Epithelial cell of esophagus (primary cell): ENCODE measurements around the gene XRCC6.
"Not testable (repeated sequence)": the region's sequence is repeated elsewhere in the genome, so short reads cannot be mapped to it uniquely, and the experiment has no call there.

Experiments
- DNase-seq: peaks from one replicate; pipeline ENCODE4 v3.0.0; 2010; ENCODE audit warnings: low read depth
- H3K4me3 ChIP-seq: 2 replicates; pipeline ENCODE4 v1.5.1; 2011; ENCODE audit warnings: mild to moderate bottlenecking, low read length, control low read depth
- CTCF ChIP-seq: IDR thresholded peaks from 2 replicates; pipeline ENCODE4 v1.5.1; 2011; ENCODE audit warnings: low read depth, mild to moderate bottlenecking, low read length, control low read depth, inconsistent platforms; ENCODE audit not compliant: insufficient read depth; ENCODE audit errors: missing control alignments

Gene XRCC6

DNA sequence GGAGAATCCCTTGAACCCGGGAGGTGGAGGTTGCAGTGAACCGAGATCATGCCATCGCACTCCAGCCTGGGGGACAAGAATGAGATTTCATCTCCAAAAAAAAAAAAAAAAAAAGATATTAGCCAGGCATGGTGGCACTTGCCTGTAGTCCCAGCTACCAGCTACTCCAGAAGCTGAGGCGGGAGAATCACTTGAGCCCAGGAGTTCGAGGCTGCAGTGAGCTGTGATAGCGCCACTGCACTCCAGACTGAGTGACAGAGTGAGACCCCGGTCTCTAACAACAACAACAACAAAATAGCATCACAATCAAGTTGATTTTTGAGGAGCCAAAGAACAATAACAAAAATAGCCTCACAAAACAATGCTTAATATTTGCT lies 33.8 kb upstream of the XRCC6 start:
- no peak for DNase-seq
- no peak overlapping the region for H3K4me3 ChIP-seq

GRCh38 chr22:41589391-41590241 lies 31.5 kb upstream of the XRCC6 start, which contains the start of gene PMM1:
TSS of gene PMM1 (minus strand) at chr22:41589840. CDS start at chr22:41589805, 35 bp downstream.
- peak; percentile 100 for DNase-seq
- peak within 1 kb of the TSS; percentile 87 for H3K4me3 ChIP-seq
- TF ChIP-seq CTCF, result no peak

More for the DNA sequence above, 33.8 kb upstream of the XRCC6 start:
- no peak for TF ChIP-seq CTCF

- not testable (repeated sequence) for H3K4me3 ChIP-seq, DNase-seq
These were observed 27.6 kb upstream of the XRCC6 start for GRCh38 chr22:41593336-41593960.

DNA sequence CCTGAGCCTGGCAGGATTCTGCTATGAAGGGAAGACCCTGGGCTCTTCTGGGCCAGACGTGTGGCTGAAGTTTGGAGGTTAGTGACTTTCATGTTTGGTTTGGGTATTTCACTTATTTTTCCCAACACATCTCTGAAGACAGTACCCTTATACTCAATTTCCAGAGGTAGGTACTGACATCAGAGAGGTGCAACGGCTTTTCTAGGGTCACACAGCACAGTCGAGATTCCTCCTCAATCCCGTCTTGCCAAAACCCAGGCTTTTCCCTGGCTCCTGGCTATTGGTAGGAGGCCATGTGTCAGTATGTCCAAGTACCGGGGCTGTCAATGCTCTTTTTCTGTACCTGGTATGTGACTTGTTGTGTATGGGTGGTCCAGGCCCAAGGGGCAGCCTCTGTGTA lies 25.4 kb upstream of the XRCC6 start:
- no peak for TF ChIP-seq CTCF
- DNase-seq, result no peak

DNA sequence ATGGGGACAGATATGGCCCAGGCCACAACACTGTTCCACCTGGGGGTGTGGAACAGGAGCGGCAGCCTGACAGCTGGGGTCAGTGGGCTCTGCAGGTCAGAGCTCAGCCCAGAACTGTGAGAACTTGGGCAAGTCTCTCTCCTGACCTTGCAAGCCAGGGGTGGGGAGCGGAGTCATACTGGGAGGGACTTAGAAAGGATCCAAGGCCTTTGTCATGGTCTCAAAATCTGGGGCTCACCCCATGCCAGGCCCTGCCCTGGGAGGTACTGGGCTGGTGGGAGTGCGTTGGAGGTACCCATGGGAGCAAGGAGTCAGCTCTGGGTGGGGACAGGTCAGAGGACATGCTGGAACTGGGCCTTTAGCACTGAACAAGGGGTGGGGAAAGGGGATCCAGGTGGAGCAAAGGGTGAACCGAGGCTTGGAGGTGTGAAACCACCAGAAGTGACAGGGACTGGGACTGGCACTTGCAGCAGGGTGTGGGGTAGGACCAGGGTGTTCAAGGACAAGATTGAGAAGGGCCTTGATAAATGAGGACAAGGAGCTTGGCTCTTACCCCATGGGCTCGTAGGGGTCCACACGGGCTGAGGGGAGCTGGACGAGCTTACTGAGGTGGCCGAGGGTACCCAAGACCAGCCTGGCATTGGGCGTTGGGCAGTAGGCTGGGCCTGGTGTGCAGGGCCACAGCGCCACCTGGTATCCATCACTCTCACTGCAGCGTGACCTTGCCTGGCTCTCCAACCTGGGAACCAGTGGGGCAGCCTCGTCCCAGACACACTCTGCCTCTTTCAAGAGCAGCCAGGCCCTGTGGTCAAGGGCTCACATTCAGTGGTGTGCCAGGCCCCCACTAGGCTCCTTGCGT lies 24.1 kb upstream of the XRCC6 start:
- peak; percentile 73 for DNase-seq
- H3K4me3 ChIP-seq, result no peak overlapping the region
- peak; percentile 81 for TF ChIP-seq CTCF

More for the DNA sequence above, 25.4 kb upstream of the XRCC6 start:
- H3K4me3 ChIP-seq, result no peak overlapping the region

DNA sequence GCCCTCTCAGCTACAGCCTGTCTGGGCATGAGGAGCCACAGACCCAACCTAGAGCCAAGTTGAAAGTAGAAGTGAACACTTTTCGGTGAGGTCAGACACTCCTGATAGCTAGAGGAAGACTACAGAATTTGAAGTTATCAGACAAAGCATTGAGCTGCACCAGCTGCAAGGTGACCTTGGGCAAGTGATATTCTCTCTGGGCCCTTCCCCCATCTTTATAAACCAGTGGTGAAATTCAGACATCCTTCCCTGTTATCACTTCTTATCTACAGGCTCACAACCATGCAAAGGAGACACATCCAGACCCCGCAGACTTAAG lies 23.5 kb upstream of the XRCC6 start:
- TF ChIP-seq CTCF, result no peak
- no peak overlapping the region for H3K4me3 ChIP-seq

DNA sequence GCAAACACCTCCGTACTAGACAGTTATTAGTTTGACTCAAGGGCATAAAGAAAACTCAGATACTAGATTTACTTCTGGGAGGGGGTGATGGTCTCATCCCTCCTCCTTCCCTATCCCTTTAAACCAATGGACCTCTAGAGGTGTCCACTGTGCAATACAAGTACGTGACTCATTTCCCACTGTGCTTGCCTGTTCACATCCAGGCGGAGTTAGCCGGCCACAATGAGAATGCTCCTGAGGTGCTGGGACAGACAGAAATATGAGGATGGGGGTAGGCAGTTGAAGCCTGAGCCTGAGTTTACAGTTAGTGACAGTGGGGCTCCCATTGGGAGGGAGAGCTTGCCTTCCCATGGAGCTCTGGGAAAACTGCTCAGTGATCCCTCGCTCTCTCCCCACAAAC lies 23.0 kb upstream of the XRCC6 start:
- TF ChIP-seq CTCF, result no peak
- DNase-seq, result peak; percentile 90
- no peak overlapping the region for H3K4me3 ChIP-seq

More for the DNA sequence above, 23.5 kb upstream of the XRCC6 start:
- DNase-seq, result no peak
